Measurements from ENCODE around the gene KRT20. TPM values are rescaled to one million over a fixed set of nuclear protein-coding genes. Genes with fewer than 3 reads are reported as not detected.

The KRT20 gene
- total RNA-seq, 1 experiment from 2014 or later, result 0.66 TPM

GRCh38 chr17:40870136-40870535 lies 14.9 kb downstream of the KRT20 start:
- Mint-ChIP-seq H3K36me3 (ENCODE audit: insufficient read depth, unreplicated experiment) (no peaks in the 10 kb centered on the region), H3K27me3 (ENCODE audit: unreplicated experiment) (no peaks in the 10 kb centered on the region), H3K27ac (ENCODE audit: unreplicated experiment) (no peak overlapping the region), H3K4me1 (ENCODE audit: low read depth, unreplicated experiment) (no peaks in the 10 kb centered on the region), H3K4me3 (ENCODE audit: low read depth, unreplicated experiment) (no peak overlapping the region), H3K9me3 (ENCODE audit: low read depth, unreplicated experiment) (no peaks in the 10 kb centered on the region)
- intact Hi-C loops (cut with micrococcal nuclease; ENCODE audit: unreplicated experiment), result no loop called here
- CTCF ChIA-PET, result interaction anchor here (0.7 kb wide), 1 partner anchor 8 kb away, joined by 3 read pairs; no protein-coding TSS in a partner anchor
- TF ChIP-seq CTCF (IDR thresholded peaks at IDR 0.05; ENCODE audit: unreplicated experiment), result no peak
- no peak for DNase-seq
- no TSS peak for BruUV-seq (replicated peaks)

- CTCF ChIA-PET, result interaction anchor here (0.7 to 1.9 kb wide), 5 partner anchors 9 to 502 kb away, joined by 3 to 5 read pairs (median 4); no protein-coding TSS in a partner anchor
- intact Hi-C loops (cut with micrococcal nuclease; ENCODE audit: unreplicated experiment), result no loop called here
- Mint-ChIP-seq H3K4me3 (ENCODE audit: low read depth, unreplicated experiment) (no peak within 1 kb of the TSS), H3K4me1 (ENCODE audit: low read depth, unreplicated experiment) (no peaks in the 10 kb centered on the region), H3K9me3 (ENCODE audit: low read depth, unreplicated experiment) (no peaks in the 10 kb centered on the region), H3K36me3 (ENCODE audit: insufficient read depth, unreplicated experiment) (no peaks in the 10 kb centered on the region), H3K27ac (ENCODE audit: unreplicated experiment) (no peak within 1 kb of the TSS), H3K27me3 (ENCODE audit: unreplicated experiment) (no peaks in the 10 kb centered on the region)
- no peak for TF ChIP-seq CTCF (IDR thresholded peaks at IDR 0.05; ENCODE audit: unreplicated experiment)
- no TSS peak for BruUV-seq (replicated peaks)
- no peak for DNase-seq
Measured at GRCh38 chr17:40866838-40867237, 18.2 kb downstream of the KRT20 start, which contains the start of gene KRT12. TSS of gene KRT12 (minus strand) at chr17:40867223. CDS start at chr17:40867186, 37 bp downstream.

- no peak for DNase-seq
- H3K4me3 Mint-ChIP-seq (ENCODE audit: low read depth, unreplicated experiment), result no peak overlapping the region
- H3K27me3 Mint-ChIP-seq (ENCODE audit: unreplicated experiment), result no peaks in the 10 kb centered on the region
- BruUV-seq (replicated peaks), result no TSS peak
- CTCF ChIA-PET, result interaction anchor here (0.5 to 2.0 kb wide), 5 partner anchors 8 to 1568 kb away, joined by 3 to 9 read pairs (median 4); no protein-coding TSS in a partner anchor
- peaks cover 8% of the 10 kb centered on the region for H3K4me1 Mint-ChIP-seq (ENCODE audit: low read depth, unreplicated experiment)
- H3K36me3 Mint-ChIP-seq (ENCODE audit: insufficient read depth, unreplicated experiment), result no peaks in the 10 kb centered on the region
- H3K9me3 Mint-ChIP-seq (ENCODE audit: low read depth, unreplicated experiment), result no peaks in the 10 kb centered on the region
- TF ChIP-seq CTCF (IDR thresholded peaks at IDR 0.05; ENCODE audit: unreplicated experiment), result no peak
- intact Hi-C loops (cut with micrococcal nuclease; ENCODE audit: unreplicated experiment), result no loop called here
- H3K27ac Mint-ChIP-seq (ENCODE audit: unreplicated experiment), result no peak overlapping the region
Measured at GRCh38 chr17:40864661-40865390, 20.2 kb downstream of the KRT20 start.

- TF ChIP-seq CTCF (IDR thresholded peaks at IDR 0.05; ENCODE audit: unreplicated experiment), result no peak
- no TSS peak for BruUV-seq (replicated peaks)
- intact Hi-C loops (cut with micrococcal nuclease; ENCODE audit: unreplicated experiment), result no loop called here
- Mint-ChIP-seq H3K36me3 (ENCODE audit: insufficient read depth, unreplicated experiment) (no peaks in the 10 kb centered on the region), H3K4me3 (ENCODE audit: low read depth, unreplicated experiment) (no peak overlapping the region), H3K27me3 (ENCODE audit: unreplicated experiment) (no peaks in the 10 kb centered on the region), H3K27ac (ENCODE audit: unreplicated experiment) (no peak overlapping the region), H3K4me1 (ENCODE audit: low read depth, unreplicated experiment) (peaks cover 25% of the 10 kb centered on the region), H3K9me3 (ENCODE audit: low read depth, unreplicated experiment) (no peaks in the 10 kb centered on the region)
- CTCF ChIA-PET, result interaction anchor here (0.5 to 2.0 kb wide), 7 partner anchors 10 to 991 kb away, joined by 3 to 7 read pairs (median 4); no protein-coding TSS in a partner anchor
- no peak for DNase-seq
Measured at GRCh38 chr17:40862985-40863733, 21.9 kb downstream of the KRT20 start.
